ENCODE measurements around the gene MAPK8.

DNA sequence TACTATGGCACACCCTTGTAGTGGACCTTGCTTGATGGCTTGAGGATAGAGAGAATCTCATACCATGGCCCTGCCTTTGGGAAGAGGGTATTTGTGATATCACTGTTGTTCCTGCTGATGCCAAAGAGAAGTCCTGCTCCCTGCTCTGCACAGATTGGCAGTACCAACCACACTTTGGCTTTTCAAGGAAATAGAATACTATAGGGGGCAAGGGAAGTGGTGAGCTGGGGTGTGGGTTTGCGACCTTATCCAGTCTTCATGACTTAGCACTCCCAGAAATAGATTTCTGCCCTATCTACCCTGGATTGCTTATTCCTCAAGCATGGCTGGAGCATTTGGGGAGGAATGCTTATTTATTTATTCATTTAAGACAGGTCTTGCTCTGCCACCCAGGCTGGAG is 6.8 kb upstream of the MAPK8 start:
- TF ChIP-seq GATA2 (IDR thresholded peaks at IDR 0.05; ENCODE audit: low read depth, low read length) (no peak), GATA3 (IDR thresholded peaks at IDR 0.05; ENCODE audit: low read depth, low read length) (no peak)

All from SH-SY5Y (cell line).